GM18907 (cell line): ENCODE results near the gene FCRL2.

ENCODE experiments used
- ATAC-seq: cut with Tn5 transposase; IDR thresholded peaks from one replicate; pipeline ENCODE4 v1.9.1; 2021; ENCODE audit warnings: mild to moderate bottlenecking, moderate library complexity; ENCODE audit not compliant: unreplicated experiment

FCRL2 gene

GRCh38 chr1:157776971-157777391 is at the start of gene FCRL2:
FCRL2 (minus strand) TSS chr1:157777132; CDS start chr1:157777073, 59 bp downstream.
- ATAC-seq = peak; percentile 80

GRCh38 chr1:157820299-157820698 is 43.4 kb upstream of the FCRL2 start:
- ATAC-seq = no peak

- no peak for ATAC-seq
These were observed 43.0 kb upstream of the FCRL2 start, which contains the start of gene FCRL1 for GRCh38 chr1:157819896-157820295. FCRL1 (minus strand) TSS chr1:157820120; CDS start chr1:157820037, 83 bp downstream.

- no peak for ATAC-seq
These were observed 42.3 kb upstream of the FCRL2 start for GRCh38 chr1:157819215-157819614.

GRCh38 chr1:157813269-157813668 is 36.3 kb upstream of the FCRL2 start:
- no peak for ATAC-seq

- ATAC-seq = peak; percentile 95
These were observed 29.7 kb upstream of the FCRL2 start for GRCh38 chr1:157806431-157807149.

GRCh38 chr1:157803851-157804250 is 26.9 kb upstream of the FCRL2 start:
- ATAC-seq = no peak

- no peak for ATAC-seq
These were observed 23.1 kb upstream of the FCRL2 start for GRCh38 chr1:157799996-157800395.

GRCh38 chr1:157798211-157798610 is 21.3 kb upstream of the FCRL2 start:
- ATAC-seq = no peak

- ATAC-seq = no peak
These were observed 8.3 kb upstream of the FCRL2 start for GRCh38 chr1:157785248-157785647.

- ATAC-seq = no peak
These were observed 7.9 kb upstream of the FCRL2 start for GRCh38 chr1:157784801-157785200.

- ATAC-seq = no peak
These were observed 6.0 kb upstream of the FCRL2 start for GRCh38 chr1:157782931-157783330.

- peak; percentile 64 for ATAC-seq
These were observed 4.1 kb upstream of the FCRL2 start for GRCh38 chr1:157781048-157781447.

GRCh38 chr1:157775101-157775870 is 1.6 kb downstream of the FCRL2 start:
- no peak for ATAC-seq

GRCh38 chr1:157774412-157774811 is 2.5 kb downstream of the FCRL2 start:
- ATAC-seq = no peak

- ATAC-seq = peak; percentile 53
These were observed 3.2 kb downstream of the FCRL2 start for GRCh38 chr1:157773493-157774350.

GRCh38 chr1:157771661-157772425 is 5.1 kb downstream of the FCRL2 start:
- no peak for ATAC-seq

- no peak for ATAC-seq
These were observed 6.4 kb downstream of the FCRL2 start for GRCh38 chr1:157770442-157771043.

- ATAC-seq = no peak
These were observed 10.1 kb downstream of the FCRL2 start for GRCh38 chr1:157766792-157767191.

GRCh38 chr1:157758018-157758417 is 18.9 kb downstream of the FCRL2 start:
- ATAC-seq = no peak
